NT2/D1 (cell line): ENCODE results near the gene RCAN2.
"Not testable (repeated sequence)": the region's sequence is repeated elsewhere in the genome, so short reads cannot be mapped to it uniquely, and the experiment has no call there.

ENCODE experiments used
- DNase-seq: peaks from one replicate; pipeline ENCODE4 v3.0.0-alpha.2; 2011; ENCODE audit warnings: low read depth, low spot score
- H3K27me3 ChIP-seq: 2 replicates; pipeline ENCODE4 v1.6.0; 2011; ENCODE audit warnings: mild to moderate bottlenecking; ENCODE audit not compliant: insufficient read length, insufficient read depth
- H3K36me3 ChIP-seq: 2 replicates; pipeline ENCODE4 v1.6.1; 2011; ENCODE audit warnings: mild to moderate bottlenecking, low read length, mixed read lengths; ENCODE audit not compliant: insufficient read depth, insufficient read length
- H3K4me1 ChIP-seq: 2 replicates; pipeline ENCODE4 v1.5.1; 2011; ENCODE audit not compliant: insufficient read depth, insufficient read length
- H3K4me3 ChIP-seq: 2 replicates; pipeline ENCODE4 v1.5.1; 2011; ENCODE audit warnings: low read depth; ENCODE audit not compliant: insufficient read length
- H3K9ac ChIP-seq: 2 replicates; pipeline ENCODE4 v1.6.0; 2011; ENCODE audit warnings: low read depth; ENCODE audit not compliant: insufficient read length
- H3K9me3 ChIP-seq: 2 replicates; pipeline ENCODE4 v1.5.1; 2011; ENCODE audit warnings: mild to moderate bottlenecking, low read length; ENCODE audit not compliant: insufficient read depth
- SUZ12 ChIP-seq: IDR thresholded peaks from 2 replicates; pipeline ENCODE4 v1.6.1; 2011; ENCODE audit not compliant: insufficient read length, insufficient read depth; ENCODE audit errors: extremely low read depth
- YY1 ChIP-seq: IDR thresholded peaks from 2 replicates; pipeline ENCODE4 v1.6.1; 2011; ENCODE audit not compliant: insufficient read length, insufficient read depth
- ZNF274 ChIP-seq: IDR thresholded peaks from 2 replicates; pipeline ENCODE4 v1.6.1; 2011; ENCODE audit warnings: mild to moderate bottlenecking, low read depth, low read length

The RCAN2 gene

GRCh38 chr6:46393940-46394337 is 97.3 kb downstream of the RCAN2 start:
- Histone ChIP-seq H3K36me3 (no peaks in the 10 kb centered on the region), H3K4me3 (no peak overlapping the region), H3K9me3 (no peaks in the 10 kb centered on the region), H3K4me1 (no peaks in the 10 kb centered on the region), H3K27me3 (no peaks in the 10 kb centered on the region), H3K9ac (no peak overlapping the region)
- no peak for DNase-seq
- TF ChIP-seq SUZ12 (no peak), ZNF274 (no peak), YY1 (no peak)

GRCh38 chr6:46393161-46393939 is 97.9 kb downstream of the RCAN2 start:
- no peak overlapping the region for H3K4me3 ChIP-seq
- TF ChIP-seq SUZ12 = no peak
- TF ChIP-seq YY1 = no peak
- TF ChIP-seq ZNF274 = no peak
- no peaks in the 10 kb centered on the region for H3K27me3 ChIP-seq
- no peak for DNase-seq
- no peaks in the 10 kb centered on the region for H3K4me1 ChIP-seq
- no peaks in the 10 kb centered on the region for H3K9me3 ChIP-seq
- H3K9ac ChIP-seq = no peak overlapping the region
- H3K36me3 ChIP-seq = no peaks in the 10 kb centered on the region

GRCh38 chr6:46392294-46392693 is 99.0 kb downstream of the RCAN2 start:
- DNase-seq = no peak
- no peaks in the 10 kb centered on the region for H3K36me3 ChIP-seq
- no peak overlapping the region for H3K9ac ChIP-seq
- H3K9me3 ChIP-seq = no peaks in the 10 kb centered on the region
- TF ChIP-seq ZNF274 = no peak
- TF ChIP-seq YY1 = no peak
- TF ChIP-seq SUZ12 = no peak
- no peak overlapping the region for H3K4me3 ChIP-seq
- no peaks in the 10 kb centered on the region for H3K4me1 ChIP-seq
- no peaks in the 10 kb centered on the region for H3K27me3 ChIP-seq

GRCh38 chr6:46390153-46390876 is 100.9 kb downstream of the RCAN2 start:
- Histone ChIP-seq H3K9ac (no peak overlapping the region), H3K9me3 (no peaks in the 10 kb centered on the region), H3K4me3 (no peak overlapping the region), H3K27me3 (no peaks in the 10 kb centered on the region), H3K36me3 (no peaks in the 10 kb centered on the region), H3K4me1 (no peaks in the 10 kb centered on the region)
- TF ChIP-seq SUZ12 = no peak
- TF ChIP-seq YY1 = no peak
- TF ChIP-seq ZNF274 = no peak
- DNase-seq = no peak

- H3K9ac ChIP-seq, H3K36me3 ChIP-seq, DNase-seq, H3K9me3 ChIP-seq, H3K4me3 ChIP-seq, H3K4me1 ChIP-seq, H3K27me3 ChIP-seq: not testable (repeated sequence)
Observed at GRCh38 chr6:46387728-46388127, 103.5 kb downstream of the RCAN2 start.

- Histone ChIP-seq H3K4me3 (no peak overlapping the region), H3K36me3 (no peaks in the 10 kb centered on the region), H3K9ac (no peak overlapping the region), H3K4me1 (no peaks in the 10 kb centered on the region), H3K27me3 (no peaks in the 10 kb centered on the region), H3K9me3 (no peaks in the 10 kb centered on the region)
- no peak for TF ChIP-seq SUZ12
- no peak for TF ChIP-seq ZNF274
- no peak for TF ChIP-seq YY1
- no peak for DNase-seq
Observed at GRCh38 chr6:46381579-46381978, 109.7 kb downstream of the RCAN2 start.

GRCh38 chr6:46381057-46381456 is 110.2 kb downstream of the RCAN2 start:
- no peak overlapping the region for H3K4me3 ChIP-seq
- TF ChIP-seq YY1 = no peak
- TF ChIP-seq SUZ12 = no peak
- no peak for TF ChIP-seq ZNF274
- DNase-seq = no peak
- no peak overlapping the region for H3K9ac ChIP-seq
- H3K36me3 ChIP-seq = no peaks in the 10 kb centered on the region
- H3K4me1 ChIP-seq = no peaks in the 10 kb centered on the region
- H3K9me3 ChIP-seq = no peaks in the 10 kb centered on the region
- H3K27me3 ChIP-seq = no peaks in the 10 kb centered on the region
